ENCODE results near the gene CCDC167.

Gene CCDC167

GRCh38 chr6:37499433-37500293 lies at the start of gene CCDC167:
CCDC167 (minus strand) TSS chr6:37499893; CDS start chr6:37499863, 30 bp downstream.
- peak; percentile 92 to 98 (median 96) for DNase-seq (ENCODE audit: low read depth in 4 of 4, low spot score in 1 of 4)

DNA sequence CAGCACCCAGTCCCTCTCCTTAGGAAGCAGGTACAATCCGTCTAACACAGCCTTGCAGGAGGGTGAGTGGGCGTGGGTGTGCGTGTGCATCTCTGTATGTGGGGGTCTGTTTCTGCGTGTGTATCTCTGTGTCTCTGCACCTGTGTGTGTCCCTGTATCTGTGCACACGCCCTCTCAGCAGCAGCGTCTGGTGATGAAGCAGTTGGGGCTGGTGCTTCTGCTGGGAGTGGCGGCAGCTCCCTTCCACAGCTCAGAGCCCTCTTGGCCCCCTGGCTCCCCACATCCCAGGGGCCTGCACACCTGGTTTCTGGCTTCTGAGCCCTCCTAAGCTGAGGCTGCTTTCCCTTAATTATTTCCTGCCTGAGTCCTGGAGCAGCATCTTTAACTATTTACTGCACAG lies 49.5 kb upstream of the CCDC167 start:
- DNase-seq (ENCODE audit: low read depth in 4 of 4, low spot score in 1 of 4), result no peak

DNA sequence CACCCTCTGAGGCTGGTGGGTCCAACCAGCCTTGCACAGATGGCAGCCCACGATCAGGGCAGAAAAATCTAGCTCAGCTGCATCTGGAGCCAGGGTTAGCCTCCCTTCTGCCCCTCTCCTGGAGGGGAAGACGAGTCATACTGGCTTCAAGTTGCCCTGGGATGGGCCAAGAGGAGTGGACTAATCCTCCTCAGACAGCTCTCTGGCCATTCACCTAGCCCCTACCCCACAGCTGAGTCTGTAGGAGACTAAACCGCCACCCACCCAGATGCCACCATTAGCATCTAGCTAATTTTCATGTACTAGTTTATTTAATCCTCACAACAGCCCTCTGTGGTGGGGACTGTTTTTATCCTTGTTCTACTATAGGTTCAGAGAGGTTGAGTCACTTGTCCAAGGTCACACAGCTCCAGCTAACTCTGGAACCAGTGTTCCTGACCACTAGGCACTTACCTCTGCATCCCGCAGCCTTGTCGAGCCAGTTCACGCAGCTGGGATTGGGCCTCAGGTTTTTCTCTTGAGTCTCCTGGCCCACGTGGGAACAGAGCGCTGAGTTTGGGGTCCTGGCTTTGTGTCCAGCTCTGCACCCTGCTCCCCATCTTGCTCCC lies 48.5 kb upstream of the CCDC167 start:
- no peak for DNase-seq (ENCODE audit: low read depth in 4 of 4, low spot score in 1 of 4)

DNA sequence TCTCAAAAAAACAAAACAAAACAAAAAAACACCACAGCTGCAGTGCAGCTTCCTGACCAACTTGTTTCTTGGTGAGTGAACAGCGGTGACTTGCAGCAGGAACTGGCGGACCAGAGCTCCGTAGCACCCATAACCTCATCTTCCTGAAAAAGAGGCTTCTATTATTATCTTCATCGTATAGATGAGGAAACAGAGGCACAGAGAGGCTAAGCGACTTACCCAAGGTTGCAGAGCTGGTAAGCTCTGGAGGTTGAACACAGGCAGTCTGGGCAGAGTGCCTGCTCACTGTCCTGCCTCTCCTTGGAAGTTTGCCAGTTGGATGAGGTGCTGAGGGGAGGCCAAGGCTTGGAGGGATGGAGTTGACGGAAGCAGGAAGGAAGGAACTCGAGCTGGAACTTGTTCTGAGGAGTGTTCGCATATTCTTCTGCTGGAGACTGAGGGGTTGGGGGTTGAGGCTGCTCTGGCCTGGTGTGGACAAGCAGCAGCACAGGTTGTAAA lies 47.9 kb upstream of the CCDC167 start:
- no peak for DNase-seq (ENCODE audit: low read depth in 4 of 4, low spot score in 1 of 4)

GRCh38 chr6:37546141-37546871 lies 46.6 kb upstream of the CCDC167 start:
- no peak for DNase-seq (ENCODE audit: low read depth in 4 of 4, low spot score in 1 of 4)

GRCh38 chr6:37544530-37544929 lies 44.8 kb upstream of the CCDC167 start:
- no peak for DNase-seq (ENCODE audit: low read depth in 4 of 4, low spot score in 1 of 4)

DNA sequence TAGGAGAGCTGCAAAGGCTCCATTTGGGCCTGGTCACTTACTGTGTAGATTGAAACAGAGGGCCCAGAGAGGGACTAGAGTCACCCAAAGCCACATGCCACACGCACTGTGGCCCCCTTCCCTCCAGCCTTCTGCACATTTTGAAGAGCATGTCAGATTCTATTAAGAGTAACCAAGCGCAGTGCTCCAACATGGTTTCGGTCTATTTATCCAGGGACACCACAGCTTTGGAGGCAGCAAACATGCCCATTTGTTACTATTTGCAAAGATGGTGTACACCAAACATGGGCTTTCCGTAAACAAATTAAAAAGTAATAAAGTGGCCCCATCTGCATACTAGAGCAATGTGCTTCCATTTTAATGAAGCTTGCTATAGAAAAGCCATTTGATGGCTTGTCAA lies 43.7 kb upstream of the CCDC167 start:
- DNase-seq (ENCODE audit: low read depth in 4 of 4, low spot score in 1 of 4), result no peak

- DNase-seq (ENCODE audit: low read depth in 4 of 4, low spot score in 1 of 4), result no peak
These were observed 41.7 kb upstream of the CCDC167 start for GRCh38 chr6:37541346-37541745.

DNA sequence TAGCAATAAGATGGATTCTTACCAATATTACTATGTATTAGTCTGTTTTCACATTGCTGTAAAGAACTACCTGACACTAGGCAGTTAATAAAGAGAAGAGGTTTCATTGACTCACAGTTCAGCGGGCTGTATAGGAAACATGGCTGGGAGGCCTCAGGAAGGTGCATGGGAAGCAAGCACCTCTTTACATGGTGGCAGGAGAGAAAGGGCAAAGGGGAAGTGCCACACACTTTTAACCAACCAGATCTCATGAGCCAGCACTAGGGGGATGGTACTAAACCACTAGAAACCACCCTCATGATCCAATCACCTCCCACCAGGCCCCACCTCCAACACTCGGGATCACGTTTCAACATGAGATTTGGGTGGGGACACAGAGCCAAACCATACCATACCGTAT lies 40.7 kb upstream of the CCDC167 start:
- no peak for DNase-seq (ENCODE audit: low read depth in 4 of 4, low spot score in 1 of 4)

DNA sequence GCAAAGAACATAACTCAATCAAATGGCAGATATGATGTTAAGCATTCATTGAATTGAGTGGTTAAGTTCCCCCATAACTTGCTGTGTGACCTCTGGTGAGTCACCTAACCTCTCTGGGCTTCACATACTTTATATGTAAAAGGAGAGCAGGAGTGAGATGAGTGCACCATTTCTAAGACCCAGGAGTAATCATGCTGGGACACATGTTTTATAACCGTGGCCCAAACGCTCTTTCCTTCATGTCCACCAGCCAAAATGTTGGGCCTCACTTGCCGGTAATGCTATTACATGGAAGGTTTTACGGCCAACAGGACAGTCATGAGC lies 40.3 kb upstream of the CCDC167 start:
- DNase-seq (ENCODE audit: low read depth in 4 of 4, low spot score in 1 of 4), result no peak

- no peak for DNase-seq (ENCODE audit: low read depth in 4 of 4, low spot score in 1 of 4)
These were observed 39.7 kb upstream of the CCDC167 start for GRCh38 chr6:37539171-37540028.

DNA sequence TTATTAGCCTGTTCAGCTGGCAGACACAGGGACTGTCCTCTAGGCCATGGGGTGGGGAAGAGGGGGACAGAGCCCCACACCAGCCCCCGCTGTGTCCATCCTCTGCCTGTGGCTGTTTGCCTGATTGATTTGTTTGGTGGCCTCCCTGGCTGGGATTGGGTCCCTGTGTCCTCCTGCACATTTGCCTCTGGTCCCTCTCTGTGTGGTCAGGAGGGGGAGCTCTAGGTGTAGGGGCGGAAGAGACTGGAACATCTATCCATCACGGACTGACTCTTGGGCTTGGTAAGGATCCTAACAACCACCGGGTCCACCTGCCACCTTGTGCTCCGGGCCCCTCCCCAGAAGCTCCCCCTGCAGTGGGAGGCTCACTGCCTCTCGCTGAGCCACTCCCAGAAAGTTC lies 38.4 kb upstream of the CCDC167 start:
- DNase-seq (ENCODE audit: low read depth in 4 of 4, low spot score in 1 of 4), result no peak

- DNase-seq (ENCODE audit: low read depth in 4 of 4, low spot score in 1 of 4), result no peak
These were observed 37.9 kb upstream of the CCDC167 start for GRCh38 chr6:37537548-37537947.

DNA sequence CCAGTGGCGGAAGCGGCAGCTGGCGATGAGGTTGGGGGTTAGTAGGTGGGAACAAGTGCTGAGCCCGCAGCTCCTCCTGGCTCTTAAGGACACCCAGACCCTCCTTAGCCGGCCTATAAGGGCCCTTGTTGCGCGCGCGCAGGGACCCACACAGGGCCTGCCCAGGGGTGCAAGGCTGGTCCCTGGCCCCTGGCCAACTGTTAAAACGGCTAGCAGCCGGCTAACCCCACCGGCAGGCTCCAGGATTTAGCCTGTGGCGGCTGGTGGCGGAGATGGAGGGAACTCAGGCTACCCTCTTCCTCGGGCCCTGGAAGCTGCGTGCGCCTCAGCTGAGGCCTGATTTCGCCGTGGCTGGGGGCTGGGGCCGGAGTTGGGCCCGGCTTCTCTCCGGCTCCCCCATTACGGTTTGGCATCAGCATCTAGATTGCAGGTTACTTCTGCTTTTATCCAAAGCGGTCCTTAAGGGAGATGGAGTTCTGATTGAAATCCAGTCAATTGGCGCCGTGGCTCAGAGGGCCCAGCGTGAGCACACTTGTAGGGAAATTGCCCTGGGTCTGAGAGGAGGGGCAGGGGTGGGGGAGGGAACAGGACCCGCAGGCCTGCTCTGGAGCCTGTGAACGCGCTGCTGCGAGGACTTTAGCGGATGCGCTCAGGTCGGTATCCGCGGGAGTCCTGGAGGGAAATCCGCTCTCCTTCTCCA lies 36.9 kb upstream of the CCDC167 start:
- DNase-seq (ENCODE audit: low read depth in 4 of 4, low spot score in 1 of 4), result no peak

- no peak for DNase-seq (ENCODE audit: low read depth in 4 of 4, low spot score in 1 of 4)
These were observed 36.2 kb upstream of the CCDC167 start for GRCh38 chr6:37535759-37536490.

GRCh38 chr6:37535428-37535758 lies 35.7 kb upstream of the CCDC167 start:
- DNase-seq (ENCODE audit: low read depth in 4 of 4, low spot score in 1 of 4), result no peak

DNA sequence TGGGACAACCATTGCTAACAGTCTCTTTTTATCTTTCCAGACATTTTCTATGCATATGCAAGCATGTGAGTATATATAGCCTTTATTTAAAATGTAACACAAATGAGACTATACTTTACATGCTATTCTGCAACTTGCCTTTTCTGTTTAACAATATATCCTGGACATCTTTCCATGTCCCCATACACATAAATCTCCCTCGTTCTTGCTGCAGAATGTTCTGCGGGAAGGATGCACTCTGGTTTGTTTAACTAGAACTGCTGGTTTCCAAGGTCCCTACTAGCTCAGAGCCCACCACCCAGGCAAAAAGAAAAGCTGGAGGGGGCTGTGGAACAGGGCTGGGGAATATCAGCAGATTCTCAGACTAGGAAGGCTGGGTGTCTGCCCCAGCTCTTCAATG lies 35.2 kb upstream of the CCDC167 start:
- no peak for DNase-seq (ENCODE audit: low read depth in 4 of 4, low spot score in 1 of 4)

- no peak for DNase-seq (ENCODE audit: low read depth in 4 of 4, low spot score in 1 of 4)
These were observed 32.4 kb upstream of the CCDC167 start for GRCh38 chr6:37532122-37532521.

- no peak for DNase-seq (ENCODE audit: low read depth in 4 of 4, low spot score in 1 of 4)
These were observed 31.8 kb upstream of the CCDC167 start for GRCh38 chr6:37531437-37532036.

Measured in stimulated activated CD4-positive, alpha-beta T cell treated with anti-CD3 and anti-CD28 coated beads, Interleukin-1b, Interleukin-23, amount 100 ng/mL, for 24 hours (primary cell).